HepG2 (cell line): Measurements from ENCODE around the gene NCOA7. TPM values are rescaled to one million over a fixed set of nuclear protein-coding genes. Genes with fewer than 3 reads are reported as not detected.
A peak's percentile ranks its signal among the peaks of the same experiment; 100 is the strongest.

Experiments
- FOXK1 ChIP-seq: sonication (generic); formaldehyde crosslinking; IDR thresholded peaks from 2 replicates; pipeline ENCODE4 v1.4.0; 2020; ENCODE audit warnings: low read depth, missing genetic modification reagents, borderline replicate concordance
- HNRNPL ChIP-seq: fragments of 200-400 bp; formaldehyde crosslinking; IDR thresholded peaks from 2 replicates; pipeline ENCODE4 v1.6.1; 2017; ENCODE audit warnings: mild to moderate bottlenecking, low read depth, low read length
- HOXA9 ChIP-seq: sonication (generic); formaldehyde crosslinking; IDR thresholded peaks from 2 replicates; pipeline ENCODE4 v1.8.1; 2022; ENCODE audit warnings: missing genetic modification reagents, mild to moderate bottlenecking, moderate library complexity, borderline replicate concordance
- KLF6 ChIP-seq: IDR thresholded peaks from 2 replicates; pipeline ENCODE4 v1.8.0; 2016; ENCODE audit warnings: missing biosample characterization, missing genetic modification reagents
- MED1 ChIP-seq: sonication (generic); formaldehyde crosslinking; IDR thresholded peaks from 2 replicates; pipeline ENCODE4 v1.4.0; 2020; ENCODE audit warnings: missing genetic modification reagents
- MED8 ChIP-seq: sonication (generic); formaldehyde crosslinking; IDR thresholded peaks from 2 replicates; pipeline ENCODE4 v1.8.1; 2023; ENCODE audit warnings: mild to moderate bottlenecking, missing genetic modification reagents; ENCODE audit not compliant: insufficient replicate concordance
- MYNN ChIP-seq: sonication (generic); formaldehyde crosslinking; IDR thresholded peaks from 2 replicates; pipeline ENCODE4 v1.4.0; 2020; ENCODE audit warnings: mild to moderate bottlenecking, low read depth, missing genetic modification reagents
- NKX3-1 ChIP-seq: sonication (generic); formaldehyde crosslinking; IDR thresholded peaks from 2 replicates; pipeline ENCODE4 v1.5.0; 2020; ENCODE audit warnings: missing genetic modification reagents
- RAD21 ChIP-seq: fragments of 450-650 bp; formaldehyde crosslinking; IDR thresholded peaks from 2 replicates; pipeline ENCODE4 v1.5.0; 2020; ENCODE audit warnings: mild to moderate bottlenecking
- RBM22 ChIP-seq: fragments of 200-400 bp; formaldehyde crosslinking; optimal IDR thresholded peaks from 2 replicates; pipeline ENCODE3; 2017; ENCODE audit warnings: mild to moderate bottlenecking, low read length, moderate library complexity
- RXRB ChIP-seq: IDR thresholded peaks from 2 replicates; pipeline ENCODE4 v1.6.1; 2016; ENCODE audit warnings: borderline replicate concordance, missing genetic modification reagents, missing compliant biosample characterization
- SETDB1 ChIP-seq: sonication (generic); formaldehyde crosslinking; IDR thresholded peaks from 2 replicates; pipeline ENCODE4 v1.5.1; 2020; ENCODE audit warnings: missing genetic modification reagents, mild to moderate bottlenecking, borderline replicate concordance
- SRSF4 ChIP-seq: fragments of 200-400 bp; formaldehyde crosslinking; IDR thresholded peaks from one replicate; pipeline ENCODE4 v1.6.1; 2018; ENCODE audit warnings: mild to moderate bottlenecking, low read depth, low read length, moderate library complexity; ENCODE audit not compliant: poor library complexity, severe bottlenecking
- ZNF17 ChIP-seq: sonication (generic); formaldehyde crosslinking; IDR thresholded peaks from 2 replicates; pipeline ENCODE4 v1.5.0; 2020; ENCODE audit warnings: mild to moderate bottlenecking, missing genetic modification reagents
- ZNF234 ChIP-seq: sonication (generic); formaldehyde crosslinking; conservative IDR thresholded peaks from 2 replicates; pipeline ENCODE4 v1.5.1; 2020; ENCODE audit warnings: mild to moderate bottlenecking, missing genetic modification reagents
- ZNF496 ChIP-seq: sonication (generic); formaldehyde crosslinking; IDR thresholded peaks from 2 replicates; pipeline ENCODE4 v1.8.1; 2023; ENCODE audit warnings: mild to moderate bottlenecking, moderate library complexity, missing genetic modification reagents; ENCODE audit not compliant: insufficient replicate concordance
- ZNF558 ChIP-seq: sonication (generic); formaldehyde crosslinking; IDR thresholded peaks from 2 replicates; pipeline ENCODE4 v1.9.0; 2022; ENCODE audit warnings: mild to moderate bottlenecking, missing genetic modification reagents, borderline replicate concordance
- ZNF570 ChIP-seq: sonication (generic); formaldehyde crosslinking; IDR thresholded peaks from 2 replicates; pipeline ENCODE4 v1.4.0; 2020; ENCODE audit warnings: mild to moderate bottlenecking, missing genetic modification reagents, borderline replicate concordance
- ZNF644 ChIP-seq: IDR thresholded peaks from 2 replicates; pipeline ENCODE4 v1.6.1; 2016; ENCODE audit warnings: low read depth
- ZNF768 ChIP-seq: sonication (generic); formaldehyde crosslinking; IDR thresholded peaks from 2 replicates; pipeline ENCODE4 v1.4.0; 2020; ENCODE audit warnings: missing genetic modification reagents
- ZNF776 ChIP-seq: sonication (generic); formaldehyde crosslinking; IDR thresholded peaks from 2 replicates; pipeline ENCODE4 v1.4.0; 2020; ENCODE audit warnings: mild to moderate bottlenecking, missing genetic modification reagents
- ZNF788 ChIP-seq: sonication (generic); formaldehyde crosslinking; IDR thresholded peaks from 2 replicates; pipeline ENCODE4 v1.5.0; 2020; ENCODE audit warnings: mild to moderate bottlenecking, missing genetic modification reagents, borderline replicate concordance
- polyA plus RNA-seq, 8 experiments: library from polyadenylated mRNA; depleted of rRNA in 3 of 8; stranded (reverse) in 7 of 8; unstranded in 1 of 8; fragments of >200 nt; fragmentation: Illumina TruSeq in 4 of 8; extraction: Trizol in 4 of 8; gene quantifications; 2 replicates each; pipeline versions ENCODE4 v1.2.1 to v1.2.3, GENCODE V29; 2011 to 2016; ENCODE audit warnings: low read depth in 4 of 8, missing spikeins in 1 of 8, mixed read lengths in 1 of 8; ENCODE audit not compliant: insufficient read depth in 1 of 8
- total RNA-seq, 5 experiments: library from RNA; depleted of rRNA; stranded (reverse); fragments of >200 nt; fragmentation: Illumina TruSeq; extraction: Trizol; gene quantifications; 2 replicates each; pipeline ENCODE4 v1.2.3, GENCODE V29; 2016; ENCODE audit warnings: low read depth in 1 of 5
- TF ChIP-seq, protein P1 (sequence below): sonication (generic); formaldehyde crosslinking; IDR thresholded peaks from 2 replicates; pipeline ENCODE4 v1.4.0; 2020; ENCODE audit warnings: missing genetic modification reagents
- TF ChIP-seq, protein P2 (sequence below): sonication (generic); formaldehyde crosslinking; IDR thresholded peaks from 2 replicates; pipeline ENCODE4 v1.8.0; 2022; ENCODE audit warnings: mild to moderate bottlenecking, missing genetic modification reagents
- TF ChIP-seq, protein P3 (sequence below): sonication (generic); formaldehyde crosslinking; IDR thresholded peaks from 2 replicates; pipeline ENCODE4 v1.5.0; 2020; ENCODE audit warnings: mild to moderate bottlenecking, low read depth, missing genetic modification reagents, borderline replicate concordance
- TF ChIP-seq, protein P4 (sequence below): sonication (generic); formaldehyde crosslinking; IDR thresholded peaks from 2 replicates; pipeline ENCODE4 v1.5.1; 2020; ENCODE audit warnings: mild to moderate bottlenecking, missing genetic modification reagents, moderate library complexity

Gene NCOA7
- total and polyA plus RNA-seq, 2 of the 13 experiments (the other 11 are each of a cell fraction or from before 2014, with no cell fraction given) = 13.6 to 20.8 TPM

DNA sequence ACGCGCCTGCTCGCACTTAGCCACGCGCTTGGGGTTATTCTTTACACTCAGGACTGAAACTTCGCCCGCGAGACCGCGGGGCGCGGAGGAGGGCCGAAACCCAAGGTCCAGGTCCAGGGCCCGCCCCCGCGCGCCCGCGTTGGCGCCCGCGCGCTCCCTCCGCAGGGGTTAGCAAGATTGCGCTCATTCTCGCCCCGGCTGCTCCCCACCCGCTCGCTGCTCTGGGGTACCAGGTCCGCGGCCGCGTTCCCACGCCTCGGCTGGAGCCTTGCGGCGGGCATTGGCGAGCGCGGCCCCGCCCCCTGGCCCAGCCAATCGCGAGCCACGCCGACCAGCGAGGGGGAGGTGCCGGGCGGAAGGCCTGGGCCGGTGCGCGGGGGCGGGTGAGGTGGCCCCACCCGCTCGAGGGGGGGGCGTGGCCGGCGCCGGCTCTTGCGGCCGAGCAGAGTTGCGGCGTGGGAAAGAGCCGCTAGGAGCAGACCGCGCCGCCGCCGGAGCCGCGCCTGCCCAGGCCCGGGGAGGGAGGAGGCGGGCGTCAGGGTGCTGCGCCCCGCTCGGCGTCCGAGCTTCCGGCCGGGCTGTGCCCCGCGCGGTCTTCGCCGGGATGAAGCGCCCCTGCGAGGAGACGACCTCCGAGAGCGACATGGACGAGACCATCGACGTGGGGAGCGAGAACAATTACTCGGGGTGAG lies 41.4 kb upstream of the NCOA7 start, which contains the start of gene HEY2 (continued):
- TF ChIP-seq, protein P1, sequence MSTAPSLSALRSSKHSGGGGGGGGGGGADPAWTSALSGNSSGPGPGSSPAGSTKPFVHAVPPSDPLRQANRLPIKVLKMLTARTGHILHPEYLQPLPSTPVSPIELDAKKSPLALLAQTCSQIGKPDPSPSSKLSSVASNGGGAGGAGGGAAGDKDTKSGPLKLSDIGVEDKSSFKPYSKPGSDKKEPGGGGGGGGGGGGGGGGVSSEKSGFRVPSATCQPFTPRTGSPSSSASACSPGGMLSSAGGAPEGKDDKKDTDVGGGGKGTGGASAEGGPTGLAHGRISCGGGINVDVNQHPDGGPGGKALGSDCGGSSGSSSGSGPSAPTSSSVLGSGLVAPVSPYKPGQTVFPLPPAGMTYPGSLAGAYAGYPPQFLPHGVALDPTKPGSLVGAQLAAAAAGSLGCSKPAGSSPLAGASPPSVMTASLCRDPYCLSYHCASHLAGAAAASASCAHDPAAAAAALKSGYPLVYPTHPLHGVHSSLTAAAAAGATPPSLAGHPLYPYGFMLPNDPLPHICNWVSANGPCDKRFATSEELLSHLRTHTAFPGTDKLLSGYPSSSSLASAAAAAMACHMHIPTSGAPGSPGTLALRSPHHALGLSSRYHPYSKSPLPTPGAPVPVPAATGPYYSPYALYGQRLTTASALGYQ = no peak
- TF ChIP-seq SRSF4 = no peak
- no peak for TF ChIP-seq MED1 (CRISPR knock-in tag)
- no peak for TF ChIP-seq MED8
- no peak for TF ChIP-seq SETDB1 (CRISPR knock-in tag)
- peak; percentile 62; the same call in 1 of the 2 replicates for TF ChIP-seq RAD21 (CRISPR knock-in tag)
- TF ChIP-seq ZNF558 (CRISPR knock-in tag) = peak; percentile 46; the same call in 1 of the 2 replicates
- TF ChIP-seq, protein P2, sequence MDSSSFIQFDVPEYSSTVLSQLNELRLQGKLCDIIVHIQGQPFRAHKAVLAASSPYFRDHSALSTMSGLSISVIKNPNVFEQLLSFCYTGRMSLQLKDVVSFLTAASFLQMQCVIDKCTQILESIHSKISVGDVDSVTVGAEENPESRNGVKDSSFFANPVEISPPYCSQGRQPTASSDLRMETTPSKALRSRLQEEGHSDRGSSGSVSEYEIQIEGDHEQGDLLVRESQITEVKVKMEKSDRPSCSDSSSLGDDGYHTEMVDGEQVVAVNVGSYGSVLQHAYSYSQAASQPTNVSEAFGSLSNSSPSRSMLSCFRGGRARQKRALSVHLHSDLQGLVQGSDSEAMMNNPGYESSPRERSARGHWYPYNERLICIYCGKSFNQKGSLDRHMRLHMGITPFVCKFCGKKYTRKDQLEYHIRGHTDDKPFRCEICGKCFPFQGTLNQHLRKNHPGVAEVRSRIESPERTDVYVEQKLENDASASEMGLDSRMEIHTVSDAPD (CRISPR knock-in tag) = no peak
- TF ChIP-seq ZNF234 = no peak
- TF ChIP-seq RXRB (CRISPR knock-in tag) = no peak
- no peak for TF ChIP-seq ZNF644 (CRISPR knock-in tag)
- TF ChIP-seq FOXK1 (CRISPR knock-in tag) = no peak; the same call in 1 of the 2 replicates
- TF ChIP-seq HNRNPL = no peak
- TF ChIP-seq, protein P3, sequence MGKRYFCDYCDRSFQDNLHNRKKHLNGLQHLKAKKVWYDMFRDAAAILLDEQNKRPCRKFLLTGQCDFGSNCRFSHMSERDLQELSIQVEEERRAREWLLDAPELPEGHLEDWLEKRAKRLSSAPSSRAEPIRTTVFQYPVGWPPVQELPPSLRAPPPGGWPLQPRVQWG (CRISPR knock-in tag) = no peak
- TF ChIP-seq HOXA9 (CRISPR knock-in tag) = no peak
- TF ChIP-seq KLF6 (CRISPR knock-in tag) = no peak; the same call in 1 of the 2 replicates
- no peak for TF ChIP-seq NKX3-1 (CRISPR knock-in tag)
- no peak for TF ChIP-seq MYNN
- no peak for TF ChIP-seq ZNF496 (CRISPR knock-in tag)
- no peak for TF ChIP-seq ZNF17
- peak; percentile 68; the same call in 1 of the 2 replicates for TF ChIP-seq ZNF776 (CRISPR knock-in tag)
- TF ChIP-seq ZNF570 = peak; percentile 72; the same call in 1 of the 2 replicates
- no peak for TF ChIP-seq ZNF768 (CRISPR knock-in tag)
- TF ChIP-seq ZNF788 (CRISPR knock-in tag) = no peak
- TF ChIP-seq, protein P4, sequence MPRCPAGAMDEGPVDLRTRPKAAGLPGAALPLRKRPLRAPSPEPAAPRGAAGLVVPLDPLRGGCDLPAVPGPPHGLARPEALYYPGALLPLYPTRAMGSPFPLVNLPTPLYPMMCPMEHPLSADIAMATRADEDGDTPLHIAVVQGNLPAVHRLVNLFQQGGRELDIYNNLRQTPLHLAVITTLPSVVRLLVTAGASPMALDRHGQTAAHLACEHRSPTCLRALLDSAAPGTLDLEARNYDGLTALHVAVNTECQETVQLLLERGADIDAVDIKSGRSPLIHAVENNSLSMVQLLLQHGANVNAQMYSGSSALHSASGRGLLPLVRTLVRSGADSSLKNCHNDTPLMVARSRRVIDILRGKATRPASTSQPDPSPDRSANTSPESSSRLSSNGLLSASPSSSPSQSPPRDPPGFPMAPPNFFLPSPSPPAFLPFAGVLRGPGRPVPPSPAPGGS (CRISPR knock-in tag) = peak; percentile 90; the same call in 1 of the 2 replicates
- TF ChIP-seq RBM22 = no peak
